HG03139 (cell line): ENCODE measurements around the gene RYR2.
A peak's percentile ranks its signal among the peaks of the same experiment; 100 is the strongest.
"Not testable (repeated sequence)": the region's sequence is repeated elsewhere in the genome, so short reads cannot be mapped to it uniquely, and the experiment has no call there.

Source experiments
- ATAC-seq: cut with Tn5 transposase; IDR thresholded peaks from one replicate; pipeline ENCODE4 v1.9.1; 2021; ENCODE audit not compliant: unreplicated experiment

The RYR2 gene

GRCh38 chr1:237763137-237763536 lies 721.2 kb downstream of the RYR2 start:
- ATAC-seq: no peak

DNA sequence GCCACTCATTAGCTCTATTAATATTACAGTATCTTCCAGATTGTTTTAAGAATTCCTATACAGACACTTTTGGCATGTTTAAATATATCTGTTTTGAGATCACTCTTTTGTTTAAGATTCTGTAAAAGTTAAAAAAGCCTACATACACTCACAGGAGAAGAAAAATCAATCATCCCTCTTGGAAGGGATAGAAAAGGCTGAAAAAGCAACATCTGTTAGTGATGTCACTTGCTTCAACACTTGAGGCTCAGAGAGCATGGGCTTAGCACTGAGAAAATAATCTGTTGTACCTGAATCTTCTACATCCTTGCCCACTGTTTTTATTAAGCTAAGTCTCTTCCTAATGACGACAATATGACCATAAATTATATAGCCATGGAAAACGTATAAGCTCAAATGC lies 721.8 kb downstream of the RYR2 start:
- ATAC-seq: no peak

- ATAC-seq: no peak
Measured at GRCh38 chr1:237769916-237770315, 727.9 kb downstream of the RYR2 start.

DNA sequence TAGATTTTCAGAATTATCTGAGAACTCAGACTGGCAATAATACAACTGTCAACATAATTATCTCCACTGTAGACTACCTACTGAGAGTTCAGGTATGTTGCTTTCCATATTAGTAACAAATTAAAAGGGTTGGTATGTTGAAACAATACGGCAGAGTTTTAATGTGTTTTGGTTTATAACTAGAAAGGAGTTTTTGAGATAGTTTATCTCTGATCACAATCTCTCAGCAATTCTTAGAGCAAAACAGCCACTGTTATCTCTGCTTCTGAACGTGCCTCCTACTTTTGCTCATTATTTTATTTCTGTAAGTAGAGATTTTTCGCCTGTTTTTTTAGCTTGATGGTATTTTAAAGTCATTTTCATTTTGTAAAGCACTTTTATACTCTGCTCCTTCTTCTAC lies 730.0 kb downstream of the RYR2 start:
- no peak for ATAC-seq

DNA sequence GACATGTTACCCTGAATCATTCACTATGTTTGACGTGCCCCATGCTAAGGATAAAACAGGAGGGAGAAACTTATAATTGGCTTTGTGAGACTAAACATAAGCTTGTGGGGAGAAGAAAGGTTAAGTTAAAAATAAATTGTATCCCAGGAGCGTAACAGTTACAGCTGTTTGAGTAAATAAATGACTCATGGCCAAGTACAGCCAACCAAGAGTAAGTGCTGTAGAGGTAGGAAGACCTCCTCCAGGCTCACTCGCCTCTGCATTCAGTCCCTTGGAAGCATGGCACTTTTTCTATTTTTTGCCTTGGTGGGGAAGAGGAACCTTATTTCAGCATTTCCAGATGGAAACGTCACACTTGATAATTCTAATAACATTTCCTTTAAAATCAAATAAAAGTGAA lies 732.3 kb downstream of the RYR2 start:
- no peak for ATAC-seq

- no peak for ATAC-seq
Measured at GRCh38 chr1:237779356-237779755, 737.4 kb downstream of the RYR2 start.

- ATAC-seq: no peak
Measured at GRCh38 chr1:237786066-237786719, 744.2 kb downstream of the RYR2 start.

DNA sequence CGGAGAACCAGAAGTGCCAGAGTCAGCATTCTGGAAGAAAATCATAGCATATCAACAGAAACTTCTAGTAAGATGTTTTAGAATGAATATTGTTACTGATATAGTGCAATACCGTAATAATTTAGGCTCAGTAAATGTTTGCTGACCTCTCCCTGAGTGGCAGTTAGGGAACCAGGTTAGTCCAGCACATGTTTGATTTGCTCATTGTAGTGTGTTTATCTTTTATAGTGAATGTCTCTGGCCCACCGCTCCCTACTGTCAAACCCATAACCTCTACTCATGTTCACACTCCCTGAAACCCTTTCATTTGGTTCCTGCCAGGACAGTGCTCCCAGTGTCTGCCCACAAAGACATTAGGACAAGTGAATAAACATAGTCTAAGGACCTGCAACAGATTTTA lies 746.1 kb downstream of the RYR2 start:
- no peak for ATAC-seq

DNA sequence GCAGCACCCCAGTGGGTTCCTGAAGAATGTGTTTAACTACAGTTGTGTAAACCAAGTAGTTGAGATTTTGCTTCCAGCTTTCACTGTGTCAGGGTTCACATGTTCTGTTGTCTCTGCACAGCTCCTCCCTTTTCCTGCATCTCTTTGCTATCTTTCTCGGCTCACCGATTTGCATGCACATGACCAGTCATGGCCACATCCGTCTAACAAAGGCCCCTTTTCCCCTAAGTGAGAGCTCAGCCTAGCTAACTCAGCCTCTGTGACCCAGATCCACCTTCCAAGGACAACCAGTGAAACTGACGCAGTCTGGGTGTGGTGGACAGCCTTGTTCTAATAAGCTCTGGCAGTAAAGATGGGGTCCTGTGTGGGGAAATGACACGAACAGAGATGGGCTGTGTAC lies 747.6 kb downstream of the RYR2 start:
- ATAC-seq: no peak

- no peak for ATAC-seq
Measured at GRCh38 chr1:237791592-237791991, 749.6 kb downstream of the RYR2 start.

DNA sequence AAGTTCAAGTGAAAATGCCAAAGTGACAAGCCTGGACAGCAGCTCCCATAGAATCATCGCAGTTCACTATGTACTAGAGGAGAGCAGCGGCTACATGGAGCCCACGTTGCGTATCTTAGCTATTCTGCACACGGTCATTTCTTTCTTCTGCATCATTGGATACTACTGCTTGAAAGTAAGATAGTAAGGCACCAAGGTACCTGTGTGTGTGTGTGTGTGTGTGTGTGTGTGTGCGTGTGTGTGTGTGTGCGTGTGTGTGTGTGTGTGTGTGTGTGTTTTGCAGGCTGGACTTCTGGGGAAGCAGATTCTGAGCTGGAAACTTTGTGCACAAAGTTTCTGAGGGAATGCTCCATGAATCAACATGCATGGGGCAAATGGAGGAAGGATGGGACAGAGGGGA lies 750.2 kb downstream of the RYR2 start:
- no peak for ATAC-seq

- no peak for ATAC-seq
Measured at GRCh38 chr1:237792726-237793125, 750.7 kb downstream of the RYR2 start.

DNA sequence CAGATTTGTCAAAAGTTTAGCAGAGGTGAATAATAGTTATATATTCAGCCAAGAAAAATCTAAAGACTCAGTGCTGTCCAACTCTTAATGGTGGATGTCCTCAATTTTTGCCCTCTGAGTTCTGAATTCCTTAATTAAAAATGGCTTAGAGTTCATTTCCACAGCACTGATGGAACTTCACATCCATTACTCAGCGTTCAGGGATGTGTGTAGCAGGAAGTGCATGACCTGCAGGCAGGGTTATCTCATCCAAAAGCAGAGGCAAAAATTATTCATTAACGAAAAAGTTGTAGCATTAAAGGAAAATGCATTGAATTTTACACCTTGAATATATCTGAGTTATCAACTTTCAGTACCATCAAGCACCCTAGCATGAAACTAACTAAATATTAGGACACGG lies 752.1 kb downstream of the RYR2 start:
- no peak for ATAC-seq

- ATAC-seq: no peak
Measured at GRCh38 chr1:237795558-237795957, 753.6 kb downstream of the RYR2 start.

DNA sequence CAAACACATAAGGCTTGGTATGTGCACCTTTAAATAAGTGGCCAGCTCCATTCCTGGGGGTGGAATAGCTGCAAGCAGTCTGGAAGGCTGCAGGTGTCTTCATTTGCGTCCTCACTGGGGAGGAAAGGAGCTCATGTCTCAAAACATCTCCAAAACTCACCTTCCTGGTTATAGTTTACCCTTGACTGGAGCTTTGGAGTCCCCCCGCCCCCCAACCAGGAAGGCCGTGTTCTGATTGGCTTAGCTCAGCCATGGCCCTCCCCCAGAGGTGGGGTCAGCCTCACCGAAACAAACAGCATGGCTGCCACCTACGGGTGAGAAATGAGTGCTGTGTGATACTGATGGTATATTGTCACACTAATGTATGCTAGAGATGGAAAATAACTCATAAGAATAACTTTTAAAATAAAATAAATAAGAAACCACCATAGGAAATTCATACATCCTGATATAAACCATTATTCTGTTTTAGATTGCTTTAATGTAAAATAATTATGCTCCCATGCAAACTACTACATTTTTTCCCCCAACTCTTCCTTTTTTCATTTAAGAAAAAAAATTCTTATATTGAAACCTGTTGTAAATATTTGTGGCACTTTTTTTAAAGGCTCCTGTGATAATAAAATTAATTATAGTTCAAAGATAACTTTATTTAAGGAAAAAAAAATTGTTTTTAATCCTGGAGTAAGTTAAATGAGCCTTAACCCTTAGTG lies 757.9 kb downstream of the RYR2 start:
- peak; percentile 99 for ATAC-seq

GRCh38 chr1:237804516-237804915 lies 762.5 kb downstream of the RYR2 start:
- no peak for ATAC-seq

GRCh38 chr1:237809099-237809498 lies 767.1 kb downstream of the RYR2 start:
- ATAC-seq: no peak

- ATAC-seq: no peak
Measured at GRCh38 chr1:237811633-237812032, 769.6 kb downstream of the RYR2 start.

DNA sequence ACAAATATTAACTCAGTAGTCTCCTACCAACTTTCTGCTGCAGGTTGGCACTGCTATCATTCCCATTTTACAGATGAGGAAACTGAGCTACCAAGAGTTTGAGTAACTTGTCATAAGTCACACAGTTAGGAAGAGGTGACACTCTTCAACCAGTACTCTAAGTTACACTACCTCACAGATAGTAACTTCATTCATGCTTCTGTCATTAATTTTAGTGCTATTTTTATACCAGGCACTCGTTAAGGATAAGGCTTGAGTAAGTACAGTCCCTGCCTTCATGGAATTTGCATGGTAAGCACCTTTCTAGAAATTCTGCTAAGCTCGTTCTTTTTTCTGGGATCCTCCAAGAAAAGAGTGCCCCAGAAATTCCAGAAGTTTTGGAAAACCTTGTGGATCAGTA lies 770.1 kb downstream of the RYR2 start:
- no peak for ATAC-seq

DNA sequence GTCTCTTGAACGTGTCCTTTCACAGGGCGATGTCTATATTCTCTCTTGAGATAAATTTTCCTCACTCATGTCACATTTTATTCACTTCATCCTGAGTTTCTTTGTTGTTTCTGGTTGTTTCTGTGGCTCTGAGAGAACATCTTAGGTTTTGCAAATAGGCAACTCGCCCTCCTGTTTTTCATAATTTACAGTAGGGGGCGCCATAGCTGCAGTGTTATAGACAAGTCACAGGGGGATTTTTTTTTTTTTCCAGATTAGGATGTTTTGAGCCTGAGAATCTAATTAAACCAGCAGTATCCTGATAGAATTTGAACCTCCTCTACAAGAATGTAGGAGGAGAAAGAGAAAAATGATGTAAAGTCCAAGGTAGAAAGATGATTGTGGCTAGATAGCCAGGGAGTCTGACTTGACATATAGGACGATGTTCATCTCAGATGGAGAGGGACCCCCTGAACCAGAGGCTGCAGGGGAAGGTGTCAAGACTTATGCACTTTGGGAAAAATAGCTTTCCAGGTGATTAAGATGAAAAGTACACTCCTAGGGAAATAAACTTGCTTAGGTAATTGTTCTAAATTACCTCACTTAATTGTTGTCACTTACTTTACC lies 772.4 kb downstream of the RYR2 start:
- no peak for ATAC-seq

DNA sequence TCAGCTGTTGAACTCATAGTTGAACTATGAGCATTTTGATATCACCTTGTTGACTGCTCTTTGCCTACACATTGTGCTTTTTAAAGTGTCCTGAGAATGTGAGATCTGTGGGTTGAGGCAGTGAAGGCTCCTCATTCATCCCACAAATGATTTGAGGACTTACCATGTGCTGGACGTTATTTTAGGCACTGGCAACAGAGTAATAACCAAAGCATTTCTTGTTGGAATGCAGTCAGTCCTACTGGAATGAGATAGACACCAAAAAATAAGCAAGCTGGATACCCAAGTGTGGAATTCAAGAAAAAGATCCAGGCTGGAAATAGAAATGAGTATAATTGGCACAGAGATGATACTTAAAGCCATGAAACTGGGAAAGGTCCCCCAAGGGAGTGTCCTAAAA lies 775.3 kb downstream of the RYR2 start:
- no peak for ATAC-seq

DNA sequence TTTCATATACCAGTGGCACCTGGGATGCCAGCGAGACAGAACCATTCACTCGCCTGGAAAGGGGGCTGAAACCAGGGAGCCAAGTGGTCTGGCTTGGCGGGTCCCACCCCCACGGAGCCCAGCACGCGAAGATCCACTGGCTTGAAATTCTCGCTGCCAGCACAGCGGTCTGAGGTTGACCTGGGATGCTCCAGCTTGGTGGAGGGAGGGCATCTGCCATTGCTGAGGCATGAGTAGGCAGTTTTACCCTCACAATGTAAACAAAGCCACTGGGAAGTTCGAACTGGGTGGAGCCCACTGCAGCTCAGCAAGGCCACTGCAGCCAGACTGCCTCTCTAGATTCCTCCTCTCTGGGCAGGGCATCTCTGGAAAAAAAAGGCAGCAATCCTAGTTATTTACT lies 778.6 kb downstream of the RYR2 start:
- not testable (repeated sequence) for ATAC-seq
